GM21737 (cell line): ENCODE results near the gene RNF130.

ENCODE experiments used
- ATAC-seq: cut with Tn5 transposase; IDR thresholded peaks from one replicate; pipeline ENCODE4 v1.9.1; 2021; ENCODE audit warnings: mild to moderate bottlenecking, moderate library complexity; ENCODE audit not compliant: unreplicated experiment

Gene RNF130

GRCh38 chr5:179920175-179920574, 151.4 kb downstream of the RNF130 start:
- ATAC-seq, result no peak

- ATAC-seq, result no peak
These were observed 152.0 kb downstream of the RNF130 start for GRCh38 chr5:179919487-179920060.

GRCh38 chr5:179918742-179919486, 152.6 kb downstream of the RNF130 start:
- no peak for ATAC-seq

- ATAC-seq, result no peak
These were observed 155.0 kb downstream of the RNF130 start for GRCh38 chr5:179916523-179916922.

- no peak for ATAC-seq
These were observed 156.1 kb downstream of the RNF130 start for GRCh38 chr5:179915406-179915935.

GRCh38 chr5:179914032-179914755, 157.4 kb downstream of the RNF130 start:
- ATAC-seq, result no peak

GRCh38 chr5:179913461-179913860, 158.1 kb downstream of the RNF130 start:
- no peak for ATAC-seq

- ATAC-seq, result no peak
These were observed 158.6 kb downstream of the RNF130 start for GRCh38 chr5:179912951-179913350.

GRCh38 chr5:179912386-179912785, 159.2 kb downstream of the RNF130 start:
- ATAC-seq, result no peak

GRCh38 chr5:179909224-179909623, 162.3 kb downstream of the RNF130 start:
- no peak for ATAC-seq

GRCh38 chr5:179908528-179908927, 163.0 kb downstream of the RNF130 start:
- no peak for ATAC-seq

GRCh38 chr5:179907556-179908324, 163.8 kb downstream of the RNF130 start, which contains the start of gene TBC1D9B:
Gene TBC1D9B, minus strand, starts transcription at chr5:179907897. Its CDS starts 76 bp downstream, at chr5:179907821.
- ATAC-seq, result peak; percentile 85

GRCh38 chr5:179906795-179907555, 164.6 kb downstream of the RNF130 start:
- ATAC-seq, result no peak

GRCh38 chr5:179906294-179906794, 165.2 kb downstream of the RNF130 start:
- no peak for ATAC-seq

- no peak for ATAC-seq
These were observed 166.4 kb downstream of the RNF130 start for GRCh38 chr5:179905161-179905560.
